ENCODE data around the gene ITIH4. TPM values are rescaled to one million over a fixed set of nuclear protein-coding genes. Genes with fewer than 3 reads are reported as not detected.

ITIH4 gene
- total and polyA plus RNA-seq, 10 of the 15 experiments (the other 5 are each of a cell fraction or from before 2014, with no cell fraction given), result 0.64 to 4.1 (median 1.3) TPM

DNA sequence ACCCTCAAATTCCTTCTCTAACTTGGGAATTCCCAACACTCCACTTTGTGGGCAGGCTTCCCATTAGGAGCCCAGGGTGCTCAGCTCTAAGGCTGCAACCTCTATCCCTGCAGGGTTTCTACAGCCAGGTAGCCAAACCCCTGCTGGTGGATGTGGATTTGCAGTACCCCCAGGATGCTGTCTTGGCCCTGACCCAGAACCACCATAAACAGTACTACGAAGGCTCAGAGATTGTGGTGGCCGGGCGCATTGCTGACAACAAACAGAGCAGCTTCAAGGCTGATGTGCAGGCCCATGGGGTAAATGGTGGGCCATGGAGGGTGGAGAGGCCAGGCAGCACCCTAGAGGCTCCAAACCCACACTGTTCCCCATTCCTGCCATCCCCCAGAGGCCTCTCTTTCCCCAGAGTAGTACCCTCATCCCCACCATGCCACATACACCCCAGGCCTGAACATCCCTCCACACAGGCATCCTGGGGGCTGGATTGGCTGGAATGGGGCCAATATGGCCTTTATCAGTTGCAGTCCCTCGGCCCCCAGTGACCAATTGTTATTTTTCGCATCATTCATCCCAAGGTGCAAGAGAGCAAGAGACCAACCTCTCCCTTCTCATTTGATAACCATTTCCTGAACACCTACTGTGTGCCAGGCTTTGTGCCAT is 45.4 kb downstream of the ITIH4 start (continued):
- TF ChIP-seq EP300 (IDR thresholded peaks at IDR 0.05; ENCODE audit: borderline replicate concordance in 1 of 2, control insufficient read depth in 1 of 2, low read depth in 2 of 2, low read length in 2 of 2) (no peak), HDAC2 (IDR thresholded peaks at IDR 0.05) (no peak), ZSCAN29 (IDR thresholded peaks at IDR 0.05) (no peak)

DNA sequence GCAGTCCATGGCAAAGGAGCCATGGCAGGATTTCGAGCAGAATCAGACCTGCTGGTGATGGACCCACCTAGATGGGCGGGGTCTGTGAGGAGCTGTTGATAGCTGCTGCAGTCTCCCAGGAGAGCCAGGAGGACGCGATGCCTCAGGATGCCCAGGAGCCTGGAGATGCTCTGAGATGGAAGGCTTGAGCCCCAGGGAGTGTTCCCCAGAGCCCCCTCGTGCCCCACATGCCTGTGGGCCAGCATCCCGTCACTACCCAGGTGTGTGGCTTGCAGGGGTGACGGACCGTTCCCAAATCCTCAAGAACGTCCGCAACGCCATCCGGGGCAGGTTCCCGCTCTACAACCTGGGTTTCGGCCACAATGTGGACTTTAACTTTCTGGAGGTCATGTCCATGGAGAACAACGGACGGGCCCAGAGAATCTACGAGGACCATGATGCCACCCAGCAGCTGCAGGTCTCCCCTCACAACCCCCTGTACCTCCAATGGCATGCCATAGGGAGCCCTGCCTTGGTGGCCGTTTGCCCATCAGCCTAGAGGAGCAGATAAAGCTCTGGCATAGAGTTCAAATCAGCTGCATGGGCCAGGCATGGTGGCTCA is 46.4 kb downstream of the ITIH4 start:
- no peaks in the 10 kb centered on the region for H4K20me1 ChIP-seq (ENCODE audit: control insufficient read depth, insufficient read depth)
- intact Hi-C loops (cut with micrococcal nuclease; ENCODE audit: unreplicated experiment) (no loop called here), in situ Hi-C loops (cut with MboI) (no loop called here)
- no peak overlapping the region for H3K4me3 ChIP-seq
- no peak overlapping the region for H3K9ac ChIP-seq (ENCODE audit: control insufficient read depth, insufficient read depth, low read length)
- ChIA-PET POLR2A (interaction anchor here (0.6 kb wide), 1 partner anchor 83 kb away, joined by 3 read pairs; no protein-coding TSS in a partner anchor), CTCF (interaction anchor here (1.5 kb wide), 1 partner anchor 10 kb away, joined by 6 read pairs; no protein-coding TSS in a partner anchor), SMC1A (ENCODE audit: uncharacterized antibody, unreplicated experiment) (no interaction called here), RAD21 (ENCODE audit: unreplicated experiment) (no interaction called here)
- no peak overlapping the region for H3K27ac ChIP-seq (ENCODE audit: control insufficient read depth, insufficient read depth)
- WGBS (ENCODE audit: insufficient coverage, insufficient replicate concordance, low lambda C conversion rate, missing lambda C conversion rate), result 52% methylated on average over 17 of the region's 18 CpGs
- no peaks in the 10 kb centered on the region for H3K36me3 ChIP-seq (ENCODE audit: control insufficient read depth in 2 of 2, insufficient read depth in 2 of 2, low read length in 1 of 2)
- no peak for ATAC-seq
- no peaks in the 10 kb centered on the region for H3K79me2 ChIP-seq (ENCODE audit: control insufficient read depth, insufficient read depth, low read length)
- no peak for DNase-seq (ENCODE audit: low read depth, low spot score)
- TF ChIP-seq SIX5 (IDR thresholded peaks at IDR 0.05; ENCODE audit: low read depth, low read length, severe bottlenecking) (no peak), HDAC6 (IDR thresholded peaks at IDR 0.05; ENCODE audit: unreplicated experiment) (no peak), MTA2 (IDR thresholded peaks at IDR 0.05; ENCODE audit: low read depth) (no peak), SUZ12 (IDR thresholded peaks at IDR 0.05; ENCODE audit: unreplicated experiment) (no peak), GATAD2B (conservative IDR thresholded peaks at IDR 0.05; ENCODE audit: low read depth) (no peak), POLR2AphosphoS5 (IDR thresholded peaks at IDR 0.05; ENCODE audit: low read length) (no peak), NRF1 (conservative IDR thresholded peaks at IDR 0.05; ENCODE audit: low read depth, low read length) (no peak)
- no peak overlapping the region for H2AFZ ChIP-seq (ENCODE audit: control insufficient read depth, low read depth, low read length)
- H3K27me3 ChIP-seq (replicated peaks in 1 of 2; ENCODE audit: control insufficient read depth in 2 of 2, insufficient read depth in 2 of 2, low read length in 1 of 2), result no peaks in the 10 kb centered on the region; a peak in 1 of 4 replicates
- BruUV-seq (replicated peaks), result no TSS peak
- H3K4me1 ChIP-seq (ENCODE audit: control insufficient read depth, insufficient read depth, low read length), result peaks cover 6% of the 10 kb centered on the region
- no peak overlapping the region for H3K4me2 ChIP-seq (ENCODE audit: control insufficient read depth, insufficient read depth)
- FAIRE-seq, result no peak
- no peaks in the 10 kb centered on the region for H3K9me3 ChIP-seq (replicated peaks; ENCODE audit: control insufficient read depth, insufficient read depth, low read length)

Data from GM12878 (cell line).